ENCODE measurements around the gene RMP24.

GRCh38 chr18:35964319-35964718 lies 8.2 kb upstream of the RMP24 start:
- no peak for TF ChIP-seq POLR2AphosphoS5 (IDR thresholded peaks at IDR 0.05)
- no peak for TF ChIP-seq EP300 (IDR thresholded peaks at IDR 0.05)
- TF ChIP-seq, protein P1, sequence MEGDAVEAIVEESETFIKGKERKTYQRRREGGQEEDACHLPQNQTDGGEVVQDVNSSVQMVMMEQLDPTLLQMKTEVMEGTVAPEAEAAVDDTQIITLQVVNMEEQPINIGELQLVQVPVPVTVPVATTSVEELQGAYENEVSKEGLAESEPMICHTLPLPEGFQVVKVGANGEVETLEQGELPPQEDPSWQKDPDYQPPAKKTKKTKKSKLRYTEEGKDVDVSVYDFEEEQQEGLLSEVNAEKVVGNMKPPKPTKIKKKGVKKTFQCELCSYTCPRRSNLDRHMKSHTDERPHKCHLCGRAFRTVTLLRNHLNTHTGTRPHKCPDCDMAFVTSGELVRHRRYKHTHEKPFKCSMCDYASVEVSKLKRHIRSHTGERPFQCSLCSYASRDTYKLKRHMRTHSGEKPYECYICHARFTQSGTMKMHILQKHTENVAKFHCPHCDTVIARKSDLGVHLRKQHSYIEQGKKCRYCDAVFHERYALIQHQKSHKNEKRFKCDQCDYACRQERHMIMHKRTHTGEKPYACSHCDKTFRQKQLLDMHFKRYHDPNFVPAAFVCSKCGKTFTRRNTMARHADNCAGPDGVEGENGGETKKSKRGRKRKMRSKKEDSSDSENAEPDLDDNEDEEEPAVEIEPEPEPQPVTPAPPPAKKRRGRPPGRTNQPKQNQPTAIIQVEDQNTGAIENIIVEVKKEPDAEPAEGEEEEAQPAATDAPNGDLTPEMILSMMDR (IDR thresholded peaks at IDR 0.05) = no peak
